PC-3 (cell line): ENCODE measurements around the gene RNF11.

Experiments
- CTCF ChIP-seq: fragments of 300-600 bp; sonication (generic); conservative IDR thresholded peaks from 2 replicates; pipeline ENCODE4 v1.5.1; 2017; ENCODE audit warnings: antibody characterized with exemption, low read depth, mild to moderate bottlenecking, low read length
- EZH2 ChIP-seq: fragments of 300-600 bp; sonication (generic); IDR thresholded peaks from one replicate; pipeline ENCODE4 v1.6.1; 2017; ENCODE audit warnings: antibody characterized with exemption, mild to moderate bottlenecking, low read length; ENCODE audit not compliant: unreplicated experiment
- EZH2phosphoT487 ChIP-seq: fragments of 300-600 bp; sonication (generic); IDR thresholded peaks from 2 replicates; pipeline ENCODE4 v1.6.1; 2018; ENCODE audit warnings: mild to moderate bottlenecking, antibody characterized with exemption, low read length, borderline replicate concordance

DNA sequence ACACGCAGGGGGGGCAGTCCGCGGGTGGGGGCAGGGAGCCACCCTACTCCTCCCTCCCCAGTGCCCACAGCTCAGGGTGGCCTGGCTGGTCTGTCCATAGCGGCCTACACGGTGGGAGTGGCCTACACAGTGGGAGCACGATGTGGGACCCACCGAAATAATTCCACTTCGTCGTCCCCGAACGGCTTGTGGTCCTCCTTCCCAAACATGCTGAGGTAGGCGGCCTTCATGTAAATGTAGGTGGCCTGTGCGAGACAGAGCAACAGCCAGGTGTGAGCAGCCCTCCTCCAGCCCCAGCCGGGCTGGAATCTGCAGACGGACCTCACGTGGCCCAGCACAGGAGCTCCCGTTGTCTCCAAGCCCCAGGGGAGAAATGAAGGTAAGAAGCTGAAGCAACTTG lies 59.9 kb downstream of the RNF11 start:
- TF ChIP-seq CTCF (no peak), EZH2 (no peak), EZH2phosphoT487 (no peak)
